Activated T-cell treated with anti-CD3 and anti-CD28 coated beads for 48 hours (primary cell): ENCODE data around the gene MYH13.
"Not testable (repeated sequence)": the region's sequence is repeated elsewhere in the genome, so short reads cannot be mapped to it uniquely, and the experiment has no call there.

ENCODE experiments used
- DNase-seq: peaks from one replicate; pipeline ENCODE4 v3.0.0-alpha.2; 2020; ENCODE audit warnings: low read depth

MYH13 gene

DNA sequence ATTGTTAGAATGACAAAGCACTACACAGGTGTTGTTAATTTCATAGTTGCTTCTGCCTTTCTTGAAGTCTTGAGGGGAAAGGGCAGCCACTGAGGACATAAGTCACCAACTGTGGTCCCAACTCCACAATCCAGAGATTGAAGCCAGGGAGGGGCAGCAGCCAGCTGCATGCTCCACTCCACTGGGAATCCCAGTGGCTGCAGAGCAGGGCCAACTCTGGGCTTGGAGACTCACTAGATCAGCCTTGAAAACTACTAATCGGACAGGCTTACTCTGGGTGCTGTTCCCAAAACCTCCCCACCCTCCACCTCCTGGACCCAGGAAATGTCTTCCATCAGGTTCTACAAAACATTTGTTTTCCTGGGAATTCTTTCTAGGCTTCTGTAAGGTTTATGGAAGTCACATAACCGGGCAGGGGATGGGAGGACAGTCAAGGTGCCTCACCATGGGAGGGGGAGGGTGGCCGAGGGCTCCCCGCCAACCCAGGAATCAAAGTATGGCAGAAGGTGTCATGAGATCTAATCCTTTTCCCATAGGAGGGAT is 68.0 kb downstream of the MYH13 start:
- DNase-seq = no peak

DNA sequence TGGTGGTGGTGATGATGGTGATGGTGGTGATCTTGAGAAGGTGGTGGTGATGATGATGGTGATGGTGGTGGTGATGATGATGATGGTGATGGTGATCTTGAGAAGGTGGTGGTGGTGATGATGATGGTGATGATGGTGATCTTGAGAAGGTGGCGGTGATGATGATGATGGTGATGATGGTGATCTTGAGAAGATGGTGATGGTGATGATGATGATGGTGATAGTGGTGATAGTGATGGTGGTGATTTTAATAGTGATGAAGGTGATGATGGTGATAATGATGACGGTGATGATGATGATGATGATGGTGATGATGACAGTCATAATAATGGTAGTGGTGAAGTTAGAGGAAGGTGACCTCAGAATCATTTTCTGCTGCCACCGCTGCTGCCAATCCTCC is 75.1 kb downstream of the MYH13 start:
- no peak for DNase-seq

DNA sequence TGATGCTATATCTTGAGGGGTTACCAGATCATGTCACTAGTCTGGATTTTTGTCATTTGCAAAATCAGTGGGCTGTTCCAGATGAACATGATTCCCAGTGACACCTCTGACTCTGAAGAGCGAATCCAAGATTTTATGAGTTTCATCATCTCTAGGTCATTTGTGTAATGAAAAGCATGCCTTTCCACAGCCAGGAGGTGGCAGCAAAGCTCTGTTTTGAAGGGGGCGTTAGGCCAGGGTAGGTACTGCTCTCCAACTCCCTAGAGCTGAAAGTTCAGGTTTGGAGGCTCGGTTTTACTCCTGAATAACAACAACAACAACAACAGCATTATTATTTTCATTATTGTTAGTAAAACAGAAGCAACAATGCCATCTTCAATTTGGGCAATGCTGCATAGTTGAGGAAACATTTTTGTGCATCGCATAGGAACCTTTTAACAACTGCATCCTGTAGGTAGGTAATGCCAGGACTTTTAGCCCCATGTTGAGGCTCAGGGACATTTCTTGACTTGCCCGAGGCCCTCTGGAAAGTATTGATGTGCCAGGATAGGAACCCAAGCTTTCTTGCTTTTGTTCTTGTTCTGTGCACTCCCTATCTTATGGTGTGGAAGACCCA is 77.0 kb downstream of the MYH13 start:
- peak; percentile 23 for DNase-seq

DNA sequence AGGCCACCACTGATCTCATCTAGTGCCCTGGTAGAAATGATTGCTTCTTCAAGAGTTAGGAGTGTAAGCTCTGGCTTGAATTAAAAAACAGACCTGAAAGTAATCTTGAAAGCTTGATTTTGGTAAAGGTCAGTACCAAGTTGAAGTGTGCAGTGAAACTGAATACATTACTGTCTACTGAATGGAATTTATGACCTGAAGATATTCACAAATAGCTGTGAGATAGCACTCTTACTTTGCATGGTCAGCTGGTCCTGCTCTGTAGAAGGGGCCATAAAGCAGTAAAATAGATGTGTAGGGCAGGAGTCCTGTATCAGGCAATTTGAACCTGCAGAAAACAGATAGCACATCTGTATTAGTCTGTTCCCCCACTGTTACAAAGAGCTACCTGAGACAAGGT is 78.6 kb downstream of the MYH13 start:
- DNase-seq = no peak

DNA sequence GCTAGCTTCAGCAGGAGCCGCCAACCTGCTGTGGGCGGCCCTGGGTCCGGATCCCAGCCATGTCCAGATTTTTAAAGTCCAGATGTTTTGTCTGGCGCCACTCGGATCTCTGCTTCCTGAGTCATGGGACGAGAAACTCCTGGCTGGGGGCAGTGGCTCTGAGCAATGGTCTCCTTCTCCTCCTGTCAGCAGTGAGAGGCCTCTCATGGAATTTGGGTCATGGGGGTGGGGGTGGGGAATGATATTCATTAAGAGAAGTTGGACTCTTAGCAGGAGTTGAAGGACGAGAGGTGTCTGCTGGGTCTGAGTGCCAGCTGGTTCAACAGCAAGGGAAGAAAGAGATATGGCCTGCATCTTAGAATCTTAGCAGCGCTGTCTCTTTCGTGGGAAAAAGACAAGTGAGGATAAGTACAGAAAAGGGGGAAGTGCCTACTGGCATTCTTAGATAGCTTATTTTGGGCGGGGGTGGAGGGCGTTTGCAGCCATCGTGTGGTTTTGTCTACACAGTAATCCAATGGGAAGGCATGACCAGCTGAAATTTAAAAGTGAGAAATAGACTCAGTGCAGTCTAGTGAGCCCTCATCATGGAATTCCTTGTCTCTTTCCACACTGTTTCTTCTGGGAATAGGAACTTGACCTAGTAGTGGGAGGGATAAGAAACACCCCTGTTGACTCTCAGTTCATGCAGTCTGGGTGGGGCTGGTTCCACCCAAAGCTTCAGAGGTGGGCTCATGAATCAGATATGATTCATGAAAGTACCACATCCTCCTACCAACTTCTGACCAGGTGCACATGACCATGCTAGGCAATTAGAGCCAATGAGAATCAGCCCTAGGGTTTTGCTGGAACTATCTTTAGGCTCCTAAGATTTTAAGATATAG is 80.5 kb downstream of the MYH13 start:
- no peak for DNase-seq

DNA sequence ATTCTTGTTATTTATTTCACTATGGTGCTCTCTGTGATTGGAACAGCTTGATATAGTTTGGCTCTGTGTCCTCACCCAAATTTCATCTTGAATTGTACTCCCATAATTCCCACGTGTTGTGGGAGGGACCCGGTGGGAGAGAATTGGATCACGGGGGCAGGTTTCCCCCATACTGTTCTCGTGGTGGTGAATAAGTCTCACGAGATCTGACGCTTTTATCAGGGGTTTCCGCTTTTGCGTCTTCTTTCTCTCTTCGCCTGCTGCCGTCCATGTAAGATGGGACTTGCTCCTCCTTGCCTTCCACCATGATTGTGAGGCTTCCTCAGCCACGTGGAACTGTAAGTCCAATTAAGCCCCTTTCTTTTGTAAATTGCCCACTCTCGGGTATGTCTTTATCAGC is 81.2 kb downstream of the MYH13 start:
- DNase-seq = not testable (repeated sequence)

DNA sequence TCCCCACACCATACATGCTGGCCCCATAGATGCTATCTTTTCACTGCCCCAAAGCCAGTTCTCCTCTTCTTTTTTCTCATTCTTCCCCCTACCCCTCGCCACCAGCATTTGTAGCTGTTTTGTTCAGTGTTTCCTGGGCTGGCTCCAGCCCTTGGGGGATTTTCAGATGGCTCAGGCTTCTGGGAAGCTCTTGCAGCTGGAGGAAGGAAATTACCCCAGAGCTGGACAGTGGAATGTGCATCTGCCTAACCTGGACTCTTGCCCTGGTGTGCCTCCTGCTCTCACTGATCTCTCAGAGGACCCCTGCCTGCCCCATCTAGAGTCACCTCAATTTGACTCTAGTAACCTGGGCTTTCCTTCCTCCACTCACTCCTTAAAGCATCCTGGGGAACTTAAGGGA is 82.8 kb downstream of the MYH13 start:
- no peak for DNase-seq

DNA sequence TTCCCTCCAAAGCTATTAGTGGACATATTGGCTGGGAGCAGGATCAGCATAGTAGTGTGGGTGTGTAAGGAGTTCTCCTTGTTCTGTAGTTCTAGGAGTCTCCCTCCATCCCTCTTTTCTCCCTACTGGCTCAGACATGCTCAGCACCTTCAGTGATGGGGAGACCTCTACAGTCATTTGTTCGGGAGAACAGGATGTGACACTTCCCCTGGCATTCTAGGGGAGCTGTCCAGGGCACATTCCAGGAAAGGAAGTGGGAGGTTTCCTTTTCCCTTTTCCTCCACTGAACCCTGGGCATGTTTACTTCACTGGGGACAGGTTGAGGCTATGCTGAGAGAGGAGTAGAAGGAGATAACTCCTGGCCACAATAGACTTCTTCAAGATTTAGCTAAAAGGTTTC is 86.5 kb downstream of the MYH13 start:
- no peak for DNase-seq

DNA sequence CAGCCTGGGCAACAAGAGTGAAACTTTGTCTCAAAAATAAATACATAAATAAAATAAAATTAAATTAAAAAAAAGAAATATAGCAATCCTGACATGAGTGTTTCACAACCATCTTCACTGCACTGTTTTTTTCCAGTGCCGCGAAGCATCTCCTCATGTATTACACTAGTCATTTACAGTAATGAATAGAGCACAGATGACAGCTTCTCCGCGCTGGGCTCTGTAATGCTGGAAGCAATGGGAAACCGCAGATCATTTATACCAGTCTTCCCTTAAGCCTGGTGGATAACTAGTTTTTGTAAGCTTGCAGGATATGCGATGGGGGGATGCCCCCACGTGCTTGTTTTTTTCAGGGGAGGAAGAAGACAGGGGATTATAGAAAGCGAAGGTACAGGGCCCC is 86.9 kb downstream of the MYH13 start:
- DNase-seq = no peak

DNA sequence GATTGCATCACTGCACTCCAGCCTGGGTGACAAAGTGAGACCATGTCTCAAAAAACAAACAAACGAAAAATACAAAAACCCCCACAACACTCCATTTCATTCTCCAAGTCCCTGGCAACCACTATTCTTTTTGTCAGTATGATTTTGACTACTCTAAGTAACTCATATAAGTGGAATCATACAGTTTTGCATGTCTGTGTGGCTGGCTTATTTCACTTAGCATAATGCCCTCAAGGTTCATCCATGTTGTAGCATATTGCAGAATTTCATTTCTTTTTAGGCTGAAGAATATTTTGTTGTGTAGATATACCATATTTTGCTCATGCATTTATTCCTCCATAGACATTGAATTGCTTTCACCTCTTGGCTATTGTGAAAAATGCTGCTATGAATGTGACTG is 92.7 kb downstream of the MYH13 start:
- DNase-seq = no peak

DNA sequence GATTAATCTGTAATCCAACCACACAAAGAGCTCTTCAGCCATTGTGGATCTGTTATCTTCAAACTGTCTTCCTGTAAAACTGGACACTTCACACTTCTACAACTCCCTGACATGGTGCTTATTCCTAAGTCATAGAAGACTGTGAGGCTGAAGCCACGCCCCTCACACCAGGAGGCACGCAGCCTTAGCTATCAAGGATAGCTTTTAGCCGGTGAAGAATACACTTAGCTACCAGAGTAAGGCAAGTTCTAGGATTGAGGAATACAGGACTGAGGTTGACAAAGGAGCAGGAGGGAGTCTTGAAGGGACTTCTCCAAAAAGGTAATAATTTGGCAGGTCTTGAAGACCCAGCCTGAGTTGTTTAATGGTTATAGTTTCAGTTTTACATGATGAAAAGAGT is 94.6 kb downstream of the MYH13 start:
- DNase-seq = no peak

DNA sequence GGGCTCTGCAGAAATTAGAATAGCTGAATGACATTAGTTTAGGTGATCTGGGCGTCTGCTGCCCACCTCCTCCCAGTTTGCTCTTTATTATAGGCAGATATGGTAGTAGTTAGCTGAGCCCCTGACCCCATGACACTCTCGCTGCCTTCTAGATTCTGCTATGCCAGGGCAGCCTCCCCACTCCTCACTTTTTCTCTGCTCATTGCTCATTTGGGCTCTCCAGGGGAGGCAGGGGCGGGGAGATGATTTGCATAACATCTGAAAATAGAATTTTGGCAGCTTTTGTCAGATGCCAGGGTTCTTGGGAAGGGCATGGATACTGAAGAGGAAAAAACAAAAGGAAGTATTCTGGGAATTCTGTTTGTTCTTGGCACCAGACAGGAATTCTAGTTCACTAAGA is 96.4 kb downstream of the MYH13 start:
- no peak for DNase-seq

DNA sequence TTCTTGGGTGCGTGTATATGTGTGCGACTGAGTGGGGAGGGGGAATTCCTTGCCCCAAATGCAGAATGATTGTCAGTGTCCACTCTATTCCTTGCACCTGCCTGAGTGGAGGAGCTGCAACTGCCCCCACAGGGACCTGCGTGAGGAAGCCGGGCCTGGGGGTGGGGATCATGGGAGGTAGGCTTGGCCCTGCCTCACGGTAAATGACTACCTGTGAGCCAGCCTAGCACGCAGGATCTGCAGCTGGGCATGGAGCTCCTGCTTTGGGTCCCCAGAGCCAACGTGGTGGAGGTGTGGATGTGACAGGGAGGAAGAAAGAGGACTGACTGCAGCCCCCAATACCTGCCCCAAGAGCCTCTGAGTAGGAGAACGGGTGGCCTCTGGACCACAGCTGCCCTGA is 97.4 kb downstream of the MYH13 start:
- DNase-seq = no peak

DNA sequence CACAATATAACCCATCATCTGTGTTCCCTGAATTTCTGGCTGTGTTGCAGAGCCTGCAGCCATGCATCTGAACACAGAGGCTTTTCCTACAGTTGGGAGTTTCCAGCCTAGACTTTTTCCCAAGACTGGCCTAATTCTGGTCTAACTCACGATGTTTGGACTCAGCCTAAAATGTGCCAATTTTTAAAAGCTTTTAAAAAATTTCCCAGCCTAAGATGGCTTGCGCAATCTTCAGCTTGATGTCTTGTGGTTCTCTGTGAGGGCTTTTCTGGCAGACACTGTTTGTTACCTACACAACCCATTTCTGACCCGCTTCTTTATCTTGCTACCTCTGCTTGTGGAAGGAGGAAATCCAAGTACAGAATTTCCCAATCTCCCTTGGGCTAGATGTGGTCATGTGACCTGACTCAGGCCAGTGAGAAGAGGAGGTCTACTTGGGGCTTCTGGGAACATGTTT is 101.7 kb downstream of the MYH13 start:
- DNase-seq = no peak

DNA sequence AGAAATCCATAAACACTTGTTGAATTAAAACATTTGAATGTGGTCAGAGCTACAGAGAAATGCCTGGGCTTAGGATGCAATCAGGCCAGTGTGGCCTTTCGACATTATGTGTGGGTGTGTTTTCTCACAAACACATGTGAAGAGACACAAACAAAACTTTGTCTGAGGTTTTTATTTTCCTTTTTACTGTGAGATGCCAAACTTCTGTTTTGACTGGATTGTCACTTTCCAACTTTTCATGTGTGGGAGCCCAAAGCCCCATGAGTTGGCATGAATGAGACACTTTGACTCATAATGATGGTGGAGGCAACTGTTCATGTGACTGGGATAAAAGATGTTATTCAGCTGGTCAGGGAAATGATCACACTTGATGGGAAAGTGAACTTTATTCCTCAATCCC is 102.5 kb downstream of the MYH13 start:
- no peak for DNase-seq

DNA sequence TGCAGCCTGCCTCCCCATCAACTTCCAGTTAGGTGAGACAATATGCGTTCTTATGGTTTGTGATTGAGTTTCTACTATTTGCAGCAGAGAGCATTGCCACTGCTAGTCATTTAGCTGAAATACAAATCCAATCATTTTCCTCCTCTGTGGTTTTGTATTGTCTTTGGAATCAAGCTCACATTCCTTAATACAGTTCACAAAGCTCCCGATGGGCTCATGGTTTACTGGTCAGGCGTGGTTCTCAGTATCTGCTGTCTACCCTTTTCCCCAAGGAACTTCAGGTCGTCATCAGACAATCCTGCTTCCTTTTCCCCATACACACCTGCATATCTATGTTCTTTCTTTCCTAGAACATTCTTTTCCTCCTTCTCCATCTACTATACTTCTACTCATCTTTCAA is 104.8 kb downstream of the MYH13 start:
- no peak for DNase-seq

DNA sequence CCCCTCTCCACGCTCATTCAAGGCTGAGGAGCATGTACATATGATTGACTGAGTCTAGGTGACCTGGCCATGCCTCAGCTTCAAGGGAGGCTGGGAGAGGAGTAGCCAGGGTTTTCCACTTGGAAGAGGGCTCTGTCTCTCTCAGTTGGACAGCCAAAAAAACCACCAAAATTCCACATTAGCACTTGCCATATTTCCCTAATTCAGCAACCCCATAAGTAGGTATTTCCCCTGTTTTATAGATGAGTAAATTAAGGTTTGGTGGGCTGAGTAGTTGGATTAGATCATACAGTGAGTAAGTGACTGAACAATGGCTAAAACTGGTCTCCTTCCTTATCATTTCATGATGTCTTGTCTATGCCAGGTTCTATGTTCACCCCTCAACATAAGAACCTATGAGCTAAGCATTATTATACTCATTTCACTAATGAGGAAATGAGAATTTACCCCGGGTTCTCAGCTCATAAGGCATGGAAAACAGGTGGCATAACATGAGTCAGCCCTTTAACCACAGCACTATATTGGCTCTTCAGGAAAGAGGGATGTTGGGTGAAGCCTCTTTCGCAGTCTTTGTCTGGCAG is 106.4 kb downstream of the MYH13 start:
- DNase-seq = no peak

DNA sequence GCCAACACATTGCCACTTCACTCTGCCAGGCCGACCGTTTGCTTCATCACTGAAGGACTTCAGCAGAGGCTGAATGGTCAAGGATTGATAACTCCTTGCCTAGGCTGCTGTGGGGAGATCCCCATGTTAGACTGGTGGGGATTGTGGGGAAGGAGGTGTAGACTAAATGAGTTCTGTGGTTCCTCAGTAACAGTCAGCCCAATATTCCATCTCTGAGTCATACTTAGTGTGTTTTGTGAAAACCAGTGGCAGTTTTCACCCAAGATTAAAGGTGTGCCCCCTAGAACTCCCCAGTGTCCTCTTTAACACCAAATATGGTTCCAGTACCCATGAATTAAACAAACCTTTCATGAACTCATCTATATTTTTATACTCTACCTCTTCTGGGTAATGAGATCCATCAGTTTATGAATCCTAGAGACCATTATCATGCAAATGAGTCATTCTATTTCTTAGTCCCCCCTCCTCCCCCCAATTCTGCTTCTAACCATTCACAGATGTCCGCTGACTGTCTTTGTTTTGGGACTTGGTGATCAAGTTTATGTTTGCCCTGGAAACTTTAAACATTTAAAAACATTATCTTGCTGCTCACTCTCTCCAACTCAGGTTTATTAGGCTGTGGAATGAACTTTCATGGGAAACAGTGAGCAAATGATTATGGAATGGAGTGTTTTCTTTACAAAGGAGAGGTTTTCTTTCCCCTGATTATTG is 107.6 kb downstream of the MYH13 start:
- no peak for DNase-seq

DNA sequence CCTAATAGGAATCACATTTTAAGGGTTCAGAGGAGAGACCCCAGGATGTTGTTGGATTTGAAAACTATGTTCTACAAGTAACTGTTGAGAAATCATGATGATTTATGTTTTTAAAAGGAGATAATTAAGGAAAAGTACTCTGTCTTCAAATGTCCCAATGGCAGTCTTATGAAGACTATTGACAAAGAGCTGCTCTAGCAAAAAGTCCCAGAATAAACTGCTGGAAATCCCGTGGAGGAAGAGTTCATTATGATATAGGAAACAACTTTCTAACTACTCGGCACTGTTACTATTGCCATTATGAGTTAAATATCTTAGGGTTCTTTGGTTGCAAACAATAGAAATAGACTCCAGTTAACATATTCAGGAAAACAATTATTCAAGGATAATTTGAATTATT is 108.8 kb downstream of the MYH13 start:
- no peak for DNase-seq

DNA sequence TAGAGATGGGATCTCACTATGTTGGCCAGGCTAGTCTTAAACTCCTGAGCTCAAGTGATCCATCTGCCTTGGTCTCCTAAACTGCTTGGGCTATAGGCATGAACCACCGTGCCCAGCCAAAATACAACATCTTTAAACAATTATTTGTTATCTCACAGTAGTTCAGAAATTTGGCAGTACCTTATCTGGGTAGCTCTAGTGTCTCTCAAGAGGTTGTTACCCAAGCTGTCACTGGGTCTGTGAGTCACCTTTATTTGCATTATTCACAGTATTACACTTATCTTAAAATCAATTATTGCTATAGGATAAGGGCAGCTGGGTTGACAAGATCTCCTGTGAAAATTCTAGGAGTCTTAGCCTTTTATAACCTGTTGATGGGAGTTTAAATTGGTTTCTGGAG is 110.4 kb downstream of the MYH13 start:
- no peak for DNase-seq

DNA sequence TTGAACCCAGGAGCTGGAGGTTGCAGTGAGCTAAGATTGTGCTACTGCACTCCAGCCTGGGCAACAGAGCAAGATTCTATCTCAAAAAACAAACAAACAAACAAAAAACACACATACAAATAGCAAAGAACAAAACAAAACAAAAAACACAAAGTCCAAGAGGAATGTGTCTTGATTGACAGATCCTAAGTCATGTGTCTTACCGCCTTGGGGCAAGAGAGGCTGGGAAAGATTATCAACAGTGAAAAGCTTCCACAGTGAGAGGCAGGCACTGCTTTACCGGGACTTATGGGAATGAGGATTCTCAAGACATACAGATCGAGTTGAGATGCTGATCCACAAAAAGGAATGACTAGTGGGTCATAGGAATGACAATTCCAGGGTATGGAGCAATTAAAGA is 111.7 kb downstream of the MYH13 start:
- no peak for DNase-seq

DNA sequence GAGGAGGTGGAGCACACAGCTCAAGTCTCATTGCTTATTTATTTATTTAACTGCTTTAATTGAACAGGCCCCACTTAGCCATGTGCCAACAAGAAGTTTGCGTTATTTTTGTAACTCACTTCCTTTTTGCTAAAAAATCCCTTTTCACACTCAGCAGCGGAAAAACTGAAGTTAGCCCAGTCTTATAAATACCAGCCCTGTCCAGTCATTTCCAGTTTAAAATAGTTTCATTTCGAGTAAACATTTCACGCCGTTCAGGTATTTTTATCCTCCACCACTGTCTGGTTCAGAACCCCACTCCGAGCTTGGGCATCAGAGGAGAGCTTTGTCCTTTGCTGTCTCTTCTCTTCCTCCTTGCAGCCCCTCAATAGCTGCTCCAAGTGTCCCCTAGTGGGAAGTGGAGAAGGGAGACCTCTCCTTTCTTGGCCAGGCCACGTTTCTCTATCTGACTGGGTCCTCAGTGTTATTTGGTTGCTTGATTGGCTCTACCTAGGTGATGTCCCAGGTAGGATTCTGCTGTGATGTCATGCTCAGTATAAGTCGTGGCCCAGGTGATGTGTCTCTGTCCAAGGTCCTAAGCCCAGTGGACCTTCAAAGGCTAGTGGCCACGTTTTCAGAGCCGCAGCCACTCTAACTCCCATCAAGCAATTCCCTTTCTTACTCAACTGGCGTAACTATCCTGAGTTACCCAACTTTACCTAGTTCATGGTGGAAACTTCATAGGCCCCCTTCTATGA is 121.4 kb downstream of the MYH13 start:
- DNase-seq = no peak
